Breast epithelium (tissue), 4 donors: Measurements from ENCODE around the gene GSK3A. TPM values are rescaled to one million over a fixed set of nuclear protein-coding genes. Genes with fewer than 3 reads are reported as not detected.
A peak's percentile ranks its signal among the peaks of the same experiment; 100 is the strongest.

Experiments used
- DNase-seq, 2 donors: peaks; one replicate each; pipeline ENCODE4 v3.0.0-alpha.2; 2019; ENCODE audit warnings: low spot score in 2 of 2
- H3K27ac ChIP-seq, 2 donors: fragments of 200-600 bp; sonication (generic) in 1 of 2; one replicate each; pipeline ENCODE4 v1.5.1; 2016 to 2019; ENCODE audit warnings: mild to moderate bottlenecking in 1 of 2
- H3K27me3 ChIP-seq, 2 donors: fragments of 200-600 bp; sonication (generic) in 1 of 2; one replicate each; pipeline versions ENCODE4 v1.5.1 to v1.6.0; 2017 to 2019; ENCODE audit warnings: control low read depth in 1 of 2, mild to moderate bottlenecking in 1 of 2
- H3K36me3 ChIP-seq: fragments of 200-600 bp; one replicate; pipeline ENCODE4 v1.5.1; 2019
- H3K4me1 ChIP-seq, 2 donors: fragments of 200-600 bp; sonication (generic); one replicate each; pipeline ENCODE4 v1.5.1; 2016 to 2019; ENCODE audit warnings: control low read depth in 1 of 2
- H3K4me3 ChIP-seq, 3 donors: fragments of 200-600 bp; sonication (generic); 1 replicate in 2 of 3; 2 replicates in 1 of 3; pipeline ENCODE4 v1.5.1; 2016 to 2019; ENCODE audit warnings: mild to moderate bottlenecking in 3 of 3, moderate library complexity in 2 of 3
- H3K9me3 ChIP-seq, 2 donors: fragments of 200-600 bp; sonication (generic) in 1 of 2; one replicate each; pipeline ENCODE4 v1.5.1; 2016 to 2019; ENCODE audit warnings: control low read depth in 1 of 2
- POLR2A ChIP-seq: fragments of 450-650 bp; IDR thresholded peaks from one replicate; pipeline ENCODE4 v1.6.1; 2016; ENCODE audit warnings: antibody characterized with exemption, mild to moderate bottlenecking, moderate library complexity
- POLR2AphosphoS5 ChIP-seq, 3 donors: sonication (generic); formaldehyde crosslinking; IDR thresholded peaks; one replicate each; pipeline ENCODE4 v1.6.1; 2017; ENCODE audit warnings: antibody characterized with exemption in 3 of 3
- intact Hi-C: fragments of 100-400 bp; cut with DNase I; formaldehyde crosslinking; loops from one replicate; pipeline ENCODE4 v1.15.1; 2023; ENCODE audit warnings: low total_unique reads
- total RNA-seq, 3 donors: library from RNA; depleted of rRNA; stranded (reverse); fragments of >200 nt; gene quantifications; one replicate each; pipeline ENCODE4 v1.1.0, GENCODE V29; 2016
- TF ChIP-seq, protein P1 (sequence below), 3 donors: fragments of 450-650 bp; IDR thresholded peaks; one replicate each; pipeline ENCODE4 v1.5.1; 2016 to 2017; ENCODE audit warnings: antibody characterized with exemption in 3 of 3, mild to moderate bottlenecking in 3 of 3, moderate library complexity in 3 of 3

The GSK3A gene
- total RNA-seq, 3 donors from 2014 or later: 18.7 to 22.1 (median 19.8) TPM

DNA sequence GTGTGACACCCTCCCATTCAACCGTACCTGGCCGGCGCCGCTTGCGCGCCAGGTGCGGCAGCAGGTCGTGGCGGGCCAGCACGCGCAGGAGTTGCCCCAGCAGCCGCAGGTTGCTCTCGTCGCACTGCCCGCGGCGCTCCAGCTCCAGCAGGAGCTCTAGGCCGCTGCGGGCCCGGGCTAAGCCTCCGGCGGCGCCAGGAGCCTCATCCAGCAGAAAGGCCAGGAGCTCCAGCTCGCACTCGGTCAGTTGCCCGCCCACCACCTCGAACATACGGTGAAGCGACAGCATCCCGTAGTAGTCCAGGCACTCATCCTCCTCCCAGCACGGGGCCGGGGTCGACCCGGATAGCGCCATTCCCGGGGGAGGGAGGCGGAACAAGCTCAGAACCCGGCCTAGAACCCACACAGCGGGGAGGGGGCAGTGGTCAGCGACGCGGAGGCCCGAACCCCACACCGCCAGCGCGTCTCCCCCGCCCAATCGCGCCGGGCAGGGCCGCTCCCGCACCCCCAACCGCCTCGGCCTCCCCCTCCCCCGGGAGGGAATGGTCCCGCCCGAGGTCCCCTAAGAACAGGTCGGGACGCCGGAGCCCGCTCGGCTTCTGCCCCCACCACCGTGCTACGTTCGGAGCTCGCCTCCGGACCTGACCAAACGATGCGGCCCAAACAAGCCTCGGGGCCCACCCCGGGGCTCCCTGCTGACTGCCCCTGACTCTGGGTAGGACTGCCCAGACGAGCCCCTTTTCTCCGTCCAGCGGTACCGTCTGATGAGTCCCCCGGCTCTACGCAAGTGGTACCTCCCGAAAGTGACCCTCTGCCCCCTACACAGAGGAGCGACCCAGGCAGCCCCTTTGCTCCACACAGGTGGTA is 25.5 kb downstream of the GSK3A start:
- H3K9me3 ChIP-seq: no peaks in the 10 kb centered on the region
- no peaks in the 10 kb centered on the region for H3K36me3 ChIP-seq
- no peaks in the 10 kb centered on the region for H3K27me3 ChIP-seq
- H3K4me1 ChIP-seq: peaks cover 0 to 35% of the 10 kb centered on the region in 2 donors
- intact Hi-C loops: no loop called here
- peak overlapping the region; percentile 91 to 97 for H3K27ac ChIP-seq
- TF ChIP-seq POLR2AphosphoS5 (IDR thresholded peaks at IDR 0.05) (no peak), POLR2A (no peak)
- TF ChIP-seq, protein P1, sequence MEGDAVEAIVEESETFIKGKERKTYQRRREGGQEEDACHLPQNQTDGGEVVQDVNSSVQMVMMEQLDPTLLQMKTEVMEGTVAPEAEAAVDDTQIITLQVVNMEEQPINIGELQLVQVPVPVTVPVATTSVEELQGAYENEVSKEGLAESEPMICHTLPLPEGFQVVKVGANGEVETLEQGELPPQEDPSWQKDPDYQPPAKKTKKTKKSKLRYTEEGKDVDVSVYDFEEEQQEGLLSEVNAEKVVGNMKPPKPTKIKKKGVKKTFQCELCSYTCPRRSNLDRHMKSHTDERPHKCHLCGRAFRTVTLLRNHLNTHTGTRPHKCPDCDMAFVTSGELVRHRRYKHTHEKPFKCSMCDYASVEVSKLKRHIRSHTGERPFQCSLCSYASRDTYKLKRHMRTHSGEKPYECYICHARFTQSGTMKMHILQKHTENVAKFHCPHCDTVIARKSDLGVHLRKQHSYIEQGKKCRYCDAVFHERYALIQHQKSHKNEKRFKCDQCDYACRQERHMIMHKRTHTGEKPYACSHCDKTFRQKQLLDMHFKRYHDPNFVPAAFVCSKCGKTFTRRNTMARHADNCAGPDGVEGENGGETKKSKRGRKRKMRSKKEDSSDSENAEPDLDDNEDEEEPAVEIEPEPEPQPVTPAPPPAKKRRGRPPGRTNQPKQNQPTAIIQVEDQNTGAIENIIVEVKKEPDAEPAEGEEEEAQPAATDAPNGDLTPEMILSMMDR (IDR thresholded peaks at IDR 0.05): no peak
- H3K4me3 ChIP-seq: peak overlapping the region; percentile 60 to 98 (median 79)
- peak; percentile 44 to 60 for DNase-seq

DNA sequence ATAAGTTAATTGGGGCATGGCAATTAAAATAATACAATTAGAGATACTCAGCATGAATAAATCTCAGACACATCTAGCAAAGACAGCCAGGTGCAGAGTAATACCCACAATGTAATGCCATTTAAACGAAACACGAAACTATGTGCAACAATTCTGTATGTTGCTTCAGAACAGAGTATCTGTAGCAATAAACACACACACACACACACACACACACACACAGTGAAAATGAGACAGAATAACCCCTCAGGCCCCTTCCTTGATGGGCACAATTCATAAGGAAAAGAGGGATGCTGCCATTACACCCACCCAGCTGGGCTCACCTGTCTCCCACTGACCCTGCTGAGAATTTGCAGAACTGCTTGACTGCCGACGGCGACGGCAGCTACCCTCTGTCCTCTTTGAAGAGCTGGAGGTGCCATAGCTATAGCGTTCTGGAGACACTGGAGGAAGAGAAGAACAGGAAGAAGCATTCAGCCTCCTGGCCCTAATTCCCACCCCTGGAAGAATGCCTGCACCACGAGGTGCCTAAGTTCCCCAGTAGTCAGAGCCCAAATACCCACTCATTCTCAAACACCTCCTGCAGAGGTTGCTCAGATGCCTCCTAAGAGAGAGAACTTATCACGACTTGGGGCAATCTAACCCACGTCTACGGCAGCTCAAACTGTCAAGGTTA is 27.5 kb downstream of the GSK3A start:
- no peak for DNase-seq
- H3K27me3 ChIP-seq: no peaks in the 10 kb centered on the region
- no peaks in the 10 kb centered on the region for H3K36me3 ChIP-seq
- TF ChIP-seq, protein P1 (IDR thresholded peaks at IDR 0.05): no peak
- peaks cover 0 to 22% of the 10 kb centered on the region in 2 donors for H3K4me1 ChIP-seq
- no peaks in the 10 kb centered on the region for H3K9me3 ChIP-seq
- H3K4me3 ChIP-seq: no peak overlapping the region
- H3K27ac ChIP-seq: no peak overlapping the region
- intact Hi-C loops: no loop called here

DNA sequence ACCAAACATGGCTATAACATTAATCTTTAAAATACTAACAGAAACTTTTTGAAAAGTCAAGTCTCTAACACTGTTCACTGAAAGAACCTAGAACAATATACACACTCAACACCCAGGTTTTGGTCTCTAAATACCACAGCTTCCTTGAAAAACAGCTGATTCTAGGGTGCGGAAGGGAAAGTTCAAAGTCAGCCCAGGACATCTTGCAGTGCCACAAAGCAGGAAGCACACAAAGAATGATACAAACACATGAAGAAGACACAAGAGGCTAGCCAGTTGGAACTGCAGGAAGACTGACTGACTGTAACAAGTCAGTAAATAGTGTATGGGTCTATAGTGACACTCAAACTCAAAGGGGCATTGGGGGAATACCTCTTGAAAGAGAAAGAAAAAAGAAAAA is 29.5 kb downstream of the GSK3A start:
- Histone ChIP-seq H3K27me3 (no peaks in the 10 kb centered on the region), H3K27ac (no peak overlapping the region), H3K4me1 (peaks cover 0 to 15% of the 10 kb centered on the region in 2 donors), H3K9me3 (no peaks in the 10 kb centered on the region), H3K36me3 (peaks cover 4% of the 10 kb centered on the region), H3K4me3 (no peak overlapping the region)
- intact Hi-C loops: no loop called here
- no peak for DNase-seq
- TF ChIP-seq, protein P1 (IDR thresholded peaks at IDR 0.05): no peak
- TF ChIP-seq POLR2A (no peak), POLR2AphosphoS5 (IDR thresholded peaks at IDR 0.05) (no peak)

DNA sequence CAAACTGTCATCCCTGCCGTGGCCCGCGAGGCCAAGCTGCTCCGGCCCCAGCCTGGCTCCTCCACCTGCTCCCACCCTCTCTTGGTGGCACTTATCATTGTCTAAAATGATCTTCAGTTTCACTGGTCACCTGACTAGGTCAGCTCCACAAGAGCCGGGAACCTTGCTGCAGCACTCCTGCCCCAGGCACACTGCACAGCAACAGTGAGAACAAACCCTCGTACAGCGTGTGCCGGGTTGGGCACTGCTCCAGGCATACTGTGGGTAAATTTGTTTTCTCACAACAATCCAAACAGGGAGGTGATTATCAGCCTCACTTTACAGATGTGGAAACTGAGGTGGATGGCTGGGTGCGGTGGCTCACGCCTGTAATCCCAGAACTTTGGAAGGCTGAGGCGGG is 33.8 kb downstream of the GSK3A start:
- H3K27ac ChIP-seq: peak overlapping the region in 1 of 2 donors; percentile 9
- no peak for TF ChIP-seq POLR2AphosphoS5 (IDR thresholded peaks at IDR 0.05)
- H3K27me3 ChIP-seq: no peaks in the 10 kb centered on the region
- DNase-seq: no peak
- no peaks in the 10 kb centered on the region for H3K9me3 ChIP-seq
- no peaks in the 10 kb centered on the region for H3K4me1 ChIP-seq
- intact Hi-C loops: no loop called here
- H3K36me3 ChIP-seq: peaks cover 4% of the 10 kb centered on the region
- no peak overlapping the region for H3K4me3 ChIP-seq

DNA sequence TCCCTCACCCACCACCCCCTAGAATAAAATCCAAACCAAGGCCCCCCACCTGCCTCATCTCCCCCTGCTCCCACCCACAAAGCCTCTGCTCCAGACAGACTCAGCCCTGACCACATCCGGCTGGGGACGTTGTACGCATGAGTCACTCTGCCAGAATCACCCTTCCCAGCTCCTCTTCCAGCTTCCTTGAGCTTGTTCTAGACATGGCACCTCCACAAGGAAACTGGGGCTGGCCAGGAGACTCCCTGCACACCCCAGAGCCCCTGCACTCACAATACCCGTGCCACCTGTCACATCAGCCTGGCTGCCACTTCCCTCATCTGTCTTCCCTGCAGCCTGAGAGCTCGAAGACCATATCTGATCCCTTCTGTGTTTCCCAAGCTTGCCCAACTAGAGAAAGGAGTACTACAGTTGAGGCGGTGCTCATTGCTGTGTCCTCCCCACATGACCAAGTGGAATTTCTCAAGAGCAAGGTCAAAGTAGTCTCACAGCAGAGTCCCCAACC is 34.6 kb downstream of the GSK3A start:
- peaks cover 4% of the 10 kb centered on the region for H3K36me3 ChIP-seq
- H3K27me3 ChIP-seq: no peaks in the 10 kb centered on the region
- intact Hi-C loops: loop anchor here (2.0 kb wide), 1 partner anchor 79 kb away; no protein-coding TSS in a partner anchor
- H3K4me3 ChIP-seq: no peak overlapping the region
- no peak for TF ChIP-seq POLR2A
- TF ChIP-seq, protein P1 (IDR thresholded peaks at IDR 0.05): no peak
- no peak for TF ChIP-seq POLR2AphosphoS5 (IDR thresholded peaks at IDR 0.05)
- H3K9me3 ChIP-seq: no peaks in the 10 kb centered on the region
- no peaks in the 10 kb centered on the region for H3K4me1 ChIP-seq
- DNase-seq: peak in 1 of 2 donors; percentile 46
- peak overlapping the region; percentile 44 to 59 for H3K27ac ChIP-seq
